GM19468 (cell line): ENCODE measurements around the gene RNFT2.

ENCODE experiments used
- ATAC-seq: cut with Tn5 transposase; IDR thresholded peaks from one replicate; pipeline ENCODE4 v1.9.1; 2021; ENCODE audit warnings: mild to moderate bottlenecking, moderate library complexity, moderate number of reproducible peaks; ENCODE audit not compliant: unreplicated experiment; ENCODE audit errors: extremely low read depth

Gene RNFT2

DNA sequence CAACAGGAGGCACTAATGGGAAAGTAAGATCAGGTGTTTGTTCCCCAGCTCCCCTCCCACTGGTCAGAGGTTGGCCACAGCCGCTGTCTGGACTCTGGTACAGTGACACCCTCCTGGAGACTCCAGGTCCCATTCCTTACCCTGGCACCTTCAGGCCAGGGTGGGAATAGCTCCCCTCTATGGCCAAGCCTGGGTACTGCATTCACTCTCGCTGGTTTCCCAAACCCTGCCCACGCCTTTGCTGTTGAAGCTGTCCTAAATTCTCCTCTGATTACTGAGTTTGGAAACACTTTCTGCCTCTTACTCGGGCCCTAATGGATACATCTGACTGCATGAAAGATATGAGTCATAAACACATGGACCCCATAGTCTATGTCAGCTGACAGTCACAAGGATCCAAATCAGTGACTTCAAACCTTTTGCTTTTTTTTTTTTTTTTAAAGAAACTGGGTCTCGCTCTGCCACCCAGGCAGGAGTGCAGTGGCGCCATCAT, 125.2 kb downstream of the RNFT2 start:
- ATAC-seq: no peak

DNA sequence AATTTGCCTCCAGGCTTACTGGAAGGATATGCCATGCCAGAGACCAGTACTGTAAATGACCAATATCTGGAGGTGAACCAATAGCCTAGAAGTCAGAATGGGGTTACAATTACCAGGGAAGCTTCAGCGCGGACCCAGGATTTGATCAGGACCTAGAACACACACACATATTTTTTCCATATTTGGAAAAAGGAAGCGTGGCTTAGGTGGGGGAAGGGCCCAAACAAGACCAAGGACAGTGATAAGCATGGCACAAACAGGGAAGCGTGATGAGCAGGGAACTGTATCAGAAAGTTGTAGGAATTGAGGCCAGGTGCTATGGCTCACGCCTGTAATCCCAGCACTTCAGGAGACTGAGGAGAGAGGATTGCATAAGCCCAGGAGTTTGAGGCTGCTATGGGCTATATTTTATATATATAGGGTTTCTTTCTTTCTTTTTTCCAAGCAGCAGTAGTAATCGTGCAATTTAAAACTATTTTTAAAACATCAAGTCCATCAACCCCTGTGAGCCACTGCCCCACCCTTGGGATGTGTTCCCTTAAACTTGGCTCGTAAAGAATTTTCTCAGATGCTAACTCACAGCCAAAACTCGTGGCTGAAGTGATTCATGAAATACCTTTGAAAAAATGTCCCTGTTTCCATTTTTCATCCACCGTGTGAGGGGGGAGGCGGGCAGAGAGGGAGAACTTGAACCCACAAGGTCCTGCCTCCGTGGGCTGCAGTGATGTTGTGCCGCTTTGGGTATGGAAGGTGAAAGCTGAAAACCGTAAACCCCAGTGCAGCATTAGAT, 126.5 kb downstream of the RNFT2 start:
- no peak for ATAC-seq

DNA sequence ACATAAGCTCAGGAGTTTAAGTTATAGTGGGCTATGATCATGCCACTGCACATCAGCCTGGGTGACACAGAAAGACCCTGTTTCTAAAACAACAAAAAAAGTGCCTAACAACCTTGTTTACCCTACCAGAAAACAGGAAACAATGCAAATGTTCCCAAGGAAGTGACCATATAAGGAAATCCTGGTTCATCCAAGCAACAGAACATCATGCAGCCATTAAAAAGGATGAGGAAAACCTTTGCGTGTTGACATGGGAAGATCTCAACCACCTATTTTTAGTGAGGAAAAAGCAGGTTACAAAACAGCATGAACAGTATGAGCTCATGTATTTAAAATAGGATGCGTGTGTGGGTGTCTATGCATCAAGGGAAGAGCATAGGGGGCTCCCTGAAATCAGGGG, 129.4 kb downstream of the RNFT2 start:
- no peak for ATAC-seq

DNA sequence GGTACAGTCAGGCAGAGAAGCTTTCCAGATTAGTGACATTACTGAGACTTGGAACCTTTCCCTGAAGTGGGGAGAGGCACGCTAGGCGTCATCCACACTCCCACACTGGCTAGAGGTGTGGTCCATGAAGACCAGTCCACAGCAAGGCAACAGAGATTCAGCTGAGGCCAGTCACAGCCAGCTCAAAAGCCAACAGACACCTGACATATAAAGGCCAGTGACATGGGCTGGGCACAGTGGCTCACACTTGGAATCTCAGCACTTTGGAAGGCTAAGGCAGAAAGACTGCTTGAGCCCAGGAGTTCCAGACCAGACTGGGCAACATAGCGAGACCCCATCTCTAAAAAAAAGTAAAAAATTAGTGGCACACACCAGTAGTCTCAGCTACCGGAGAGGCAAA, 132.2 kb downstream of the RNFT2 start:
- no peak for ATAC-seq

DNA sequence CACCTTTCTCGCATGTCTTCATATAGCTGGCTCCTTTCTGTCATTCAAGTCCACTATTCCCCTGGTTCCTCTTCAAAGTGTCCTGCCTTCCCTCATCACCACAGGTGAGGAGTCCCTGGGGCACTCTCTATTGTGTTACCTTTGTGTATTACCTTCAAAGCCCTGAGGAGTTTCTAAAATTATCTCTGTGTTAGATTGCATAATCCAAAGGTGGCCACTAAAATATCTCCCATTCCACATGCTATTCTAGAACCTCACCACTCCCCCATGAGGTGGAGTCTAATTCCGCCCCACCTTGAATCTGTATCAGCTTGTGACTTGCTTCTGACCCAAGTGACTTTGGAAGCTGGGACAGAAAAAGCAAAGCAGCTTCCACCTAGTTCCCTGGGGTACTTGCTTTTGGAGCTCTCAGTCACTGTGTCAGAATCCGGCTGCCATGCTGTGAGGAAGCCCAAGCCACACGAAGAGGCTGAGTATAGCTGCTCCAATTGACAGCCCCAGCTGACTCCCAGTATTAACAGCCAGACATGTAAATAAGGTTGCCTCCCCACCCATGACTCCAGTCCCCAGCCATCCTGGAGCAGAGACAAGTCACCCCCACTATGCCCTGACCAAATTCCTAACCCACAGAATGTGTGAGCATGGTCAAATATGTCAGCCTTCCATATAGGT, 136.3 kb downstream of the RNFT2 start:
- ATAC-seq: no peak

DNA sequence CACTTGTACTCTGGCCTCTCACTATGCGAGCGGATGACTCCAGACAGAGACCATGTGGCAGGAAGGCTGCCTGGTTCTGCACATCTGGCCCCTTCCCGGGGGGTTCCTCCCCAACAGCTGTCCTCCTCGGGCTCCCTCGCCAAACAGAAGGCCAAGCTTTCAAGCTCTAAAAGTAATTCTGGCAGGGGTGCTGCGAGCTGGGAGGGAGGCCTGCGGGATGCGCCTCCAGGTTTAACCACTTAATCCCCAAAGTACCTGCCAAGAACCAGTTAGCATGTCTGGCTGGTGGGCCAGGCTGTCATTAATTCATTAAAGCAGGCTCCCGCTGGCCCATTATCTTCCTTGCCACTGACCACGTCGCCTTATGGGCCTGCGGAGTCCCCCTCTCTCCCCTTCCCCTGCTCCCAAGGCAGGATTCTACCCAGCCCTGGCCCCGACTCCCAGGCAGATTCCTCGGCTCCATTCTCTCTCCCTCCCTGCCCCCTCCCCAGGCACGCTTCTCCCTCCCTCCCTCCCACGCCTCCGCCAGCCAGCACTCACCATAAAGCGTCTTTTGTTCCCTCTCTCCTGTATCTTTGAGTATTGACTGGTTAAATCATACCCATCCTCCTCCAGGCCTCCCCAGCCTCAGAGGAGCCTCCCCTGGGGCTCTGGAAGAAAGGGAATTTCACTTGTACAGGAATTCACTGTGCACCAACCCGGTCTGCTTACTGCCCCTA, 138.2 kb downstream of the RNFT2 start:
- ATAC-seq: no peak

DNA sequence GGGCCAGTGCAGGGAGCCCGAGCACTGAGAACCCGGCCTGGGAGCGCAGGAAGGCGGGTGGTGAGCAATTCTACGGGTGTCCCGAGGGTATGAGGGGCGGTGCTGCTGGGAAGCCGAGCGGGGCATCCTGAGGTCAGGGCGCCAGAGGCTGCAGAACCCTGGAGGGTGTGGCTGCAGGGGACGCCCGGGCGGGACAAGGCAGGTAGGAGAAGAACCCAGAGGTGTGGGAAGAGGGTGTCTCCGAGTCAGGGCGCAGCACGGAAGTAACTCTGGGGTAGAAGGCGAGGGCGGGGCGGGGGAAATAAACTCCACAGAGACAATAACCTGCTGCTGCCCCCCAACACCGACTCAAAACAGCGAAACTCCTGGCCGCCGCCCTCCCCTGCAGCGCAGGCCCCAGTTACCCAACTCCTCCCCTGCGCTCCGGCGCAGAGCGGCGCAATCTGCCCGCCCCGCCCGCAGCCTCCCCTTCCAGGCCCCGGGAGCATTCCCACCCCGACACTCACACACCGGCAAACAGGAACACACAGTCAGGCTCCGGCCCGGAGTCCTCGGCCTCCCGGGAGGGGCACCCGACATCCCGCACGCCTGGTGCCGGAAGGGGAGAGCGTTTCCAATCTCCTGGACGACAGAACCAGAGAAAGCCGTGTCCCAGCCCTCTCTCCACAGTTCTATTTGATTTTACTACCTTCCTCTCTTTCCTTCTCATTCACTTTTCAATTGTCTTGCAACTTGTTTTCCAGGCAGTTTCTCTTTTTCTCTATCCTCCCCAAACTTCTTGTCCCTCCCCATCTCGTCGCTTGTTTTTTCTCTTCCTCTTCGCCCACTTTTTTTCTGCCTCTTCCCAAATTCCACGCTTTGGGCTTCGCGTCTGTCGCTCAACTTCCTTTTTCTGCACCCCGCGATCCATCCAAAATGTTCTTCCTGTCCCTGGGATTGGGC, 140.7 kb downstream of the RNFT2 start:
- no peak for ATAC-seq

DNA sequence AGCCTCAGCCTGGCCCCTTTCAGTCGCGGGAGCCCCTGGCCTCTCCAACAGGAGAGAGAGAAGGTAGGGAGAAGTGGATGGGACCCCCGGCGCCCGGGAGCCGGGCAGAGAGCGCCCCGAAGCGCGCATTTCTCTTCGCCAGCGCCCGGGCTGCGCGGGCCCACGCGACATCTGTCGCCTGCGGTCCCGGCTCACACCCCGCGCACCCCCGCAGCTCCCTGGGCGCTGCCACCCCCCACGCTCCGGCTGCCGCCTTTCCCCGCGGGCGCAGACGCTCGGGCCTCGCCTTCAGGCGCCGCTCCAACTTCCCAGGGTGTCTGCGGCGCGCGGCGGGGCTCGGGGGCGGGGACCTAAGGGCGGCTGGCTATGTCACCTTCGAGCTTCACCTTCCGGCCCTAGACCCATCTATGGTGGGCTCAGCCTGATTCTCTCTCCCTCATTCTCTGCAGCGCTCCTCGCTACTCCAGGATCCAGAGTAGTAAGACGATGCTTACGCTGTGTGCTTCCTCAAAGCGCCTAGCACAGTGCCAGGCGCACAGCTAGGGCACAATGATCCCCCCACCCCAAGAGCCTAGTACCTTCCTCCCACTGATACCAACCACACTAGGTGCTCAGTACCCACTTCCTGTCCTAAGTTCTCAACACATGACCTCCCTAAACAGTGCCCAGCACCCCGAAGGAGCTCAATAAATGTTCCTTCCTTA, 141.5 kb downstream of the RNFT2 start:
- ATAC-seq: no peak

DNA sequence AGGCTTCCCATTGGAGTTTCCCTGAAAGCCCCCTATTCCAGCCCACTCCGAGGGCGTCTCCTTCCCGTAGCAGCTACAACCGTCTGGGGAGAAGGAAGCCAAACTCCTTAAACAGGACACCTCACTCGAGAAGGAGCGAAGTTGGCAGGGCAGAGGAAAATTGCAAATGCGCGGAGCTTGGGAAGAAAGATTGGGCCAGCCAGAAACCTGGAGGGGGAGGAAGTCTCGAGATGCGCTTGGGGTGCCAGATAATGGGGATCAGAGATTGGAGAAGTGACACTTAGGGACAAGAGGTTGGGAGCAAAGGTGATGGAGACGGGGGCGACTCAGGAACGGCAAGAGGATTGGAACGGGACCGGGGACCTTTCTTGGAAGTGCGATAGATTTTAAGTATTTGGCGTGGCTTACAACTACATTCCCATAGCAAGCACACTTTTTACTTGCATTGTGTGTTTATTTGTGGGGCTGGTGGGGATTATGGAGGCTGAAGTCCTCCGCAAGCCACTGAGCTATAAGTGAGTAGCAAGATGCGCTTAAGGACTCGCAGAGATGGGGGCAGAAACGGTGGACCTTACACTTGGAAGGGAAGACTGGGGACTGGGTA, 142.2 kb downstream of the RNFT2 start:
- no peak for ATAC-seq

DNA sequence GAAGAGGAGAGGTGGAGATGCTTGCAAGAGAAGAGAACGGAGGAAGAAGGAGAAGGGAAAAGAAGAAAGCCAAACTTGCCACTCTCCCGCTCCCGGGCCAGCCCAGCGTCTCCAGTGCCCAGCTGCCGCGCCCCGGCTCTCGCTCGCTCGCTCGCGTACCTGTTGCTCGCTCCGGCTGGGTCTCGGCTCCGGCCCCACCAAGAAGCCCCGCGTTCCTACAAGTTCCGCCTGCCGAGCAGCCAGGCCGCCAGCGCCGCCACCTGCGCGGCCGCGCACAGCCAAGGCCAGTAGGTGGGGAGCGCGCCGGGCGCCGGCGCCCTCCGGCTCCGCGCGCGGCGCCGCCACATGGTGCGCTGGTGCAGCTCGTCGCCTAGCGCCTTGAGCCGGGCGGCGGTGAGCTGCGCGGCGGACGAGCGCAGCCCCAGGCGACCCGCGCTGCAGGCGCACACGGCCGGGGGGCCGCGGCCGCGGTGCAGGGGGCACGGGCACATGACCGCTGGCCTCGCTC, 142.8 kb downstream of the RNFT2 start:
- ATAC-seq: no peak

DNA sequence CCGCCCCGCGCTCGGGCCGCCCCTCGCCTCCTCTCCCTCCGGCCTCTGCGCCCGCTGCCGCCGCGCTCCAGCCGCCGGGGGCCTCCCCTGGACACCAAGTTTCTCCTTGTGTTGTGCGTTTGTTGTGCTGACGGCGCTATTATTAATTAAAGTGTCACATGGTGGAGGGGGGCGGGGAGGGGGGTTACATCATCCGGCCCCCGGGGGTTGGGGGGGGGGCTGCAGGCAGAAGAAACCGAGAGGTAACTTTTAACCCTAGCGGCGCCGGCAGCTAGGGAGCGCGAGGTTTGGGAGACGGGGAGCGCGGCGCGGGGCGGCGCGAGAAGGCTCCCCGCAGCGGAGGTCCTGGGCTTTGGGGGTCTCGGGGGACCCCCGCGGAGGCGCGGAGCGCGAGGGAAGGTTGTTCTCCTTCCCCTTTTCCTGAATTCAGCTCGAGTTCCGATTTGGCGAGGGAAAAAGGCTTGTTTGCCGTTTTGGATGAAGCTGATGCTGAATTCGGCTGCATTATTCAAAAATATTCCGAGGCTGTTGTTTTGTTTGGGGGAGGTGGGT, 143.3 kb downstream of the RNFT2 start, which contains the start of gene HRK:
TSS of gene HRK (minus strand) at position 117 of the 552 bp plus-strand sequence. CDS start 134 bp downstream, outside the sequence.
- ATAC-seq: no peak

DNA sequence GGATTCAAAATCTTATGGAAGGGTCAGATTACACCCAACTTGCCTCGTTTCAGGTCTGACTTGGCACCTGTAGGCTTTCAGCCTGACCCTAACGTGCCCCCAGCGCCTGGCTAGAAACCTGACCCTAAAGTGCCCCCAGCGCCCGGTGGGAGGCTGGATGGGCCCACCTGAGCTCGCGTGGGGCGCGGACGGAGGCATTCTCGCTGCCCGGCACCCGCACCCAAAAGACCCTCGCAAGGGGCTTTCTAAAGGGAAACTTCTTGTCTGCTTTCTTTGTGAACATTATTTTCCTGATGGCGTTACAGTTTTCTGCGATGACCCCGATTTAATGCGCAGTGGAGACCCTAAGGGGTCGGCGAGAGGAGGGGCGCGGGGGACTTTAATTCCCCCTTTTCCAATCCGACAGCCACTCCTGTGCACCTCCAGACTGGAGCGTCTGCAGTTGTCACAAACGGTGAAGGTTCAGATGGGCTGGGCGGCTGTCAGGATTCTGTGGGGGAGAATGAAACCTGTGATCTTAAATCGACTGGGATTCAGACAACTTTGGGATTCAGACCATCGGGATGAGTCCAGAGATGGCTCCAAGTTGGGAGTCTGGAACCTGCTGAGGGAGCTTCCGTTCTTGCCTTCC, 143.9 kb downstream of the RNFT2 start:
- no peak for ATAC-seq

DNA sequence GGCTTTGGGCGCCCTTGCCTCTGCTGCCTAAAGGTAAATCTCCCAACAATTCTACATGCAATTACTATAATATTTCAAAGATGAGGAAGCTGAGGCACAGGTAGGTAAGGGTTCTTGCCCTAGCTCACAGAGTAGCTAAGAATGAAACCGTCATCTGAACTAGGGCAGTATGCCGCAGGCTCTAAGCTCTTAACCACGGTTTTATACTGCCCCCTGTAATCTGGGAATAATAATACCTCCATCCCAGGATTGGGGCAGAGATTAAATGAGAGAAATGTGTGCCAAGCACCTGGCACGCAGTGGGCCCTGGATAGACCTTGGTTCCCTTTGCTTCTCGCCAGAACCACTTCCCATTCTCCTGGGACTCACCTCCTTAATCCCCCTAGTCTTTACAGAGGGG, 144.6 kb downstream of the RNFT2 start:
- no peak for ATAC-seq

DNA sequence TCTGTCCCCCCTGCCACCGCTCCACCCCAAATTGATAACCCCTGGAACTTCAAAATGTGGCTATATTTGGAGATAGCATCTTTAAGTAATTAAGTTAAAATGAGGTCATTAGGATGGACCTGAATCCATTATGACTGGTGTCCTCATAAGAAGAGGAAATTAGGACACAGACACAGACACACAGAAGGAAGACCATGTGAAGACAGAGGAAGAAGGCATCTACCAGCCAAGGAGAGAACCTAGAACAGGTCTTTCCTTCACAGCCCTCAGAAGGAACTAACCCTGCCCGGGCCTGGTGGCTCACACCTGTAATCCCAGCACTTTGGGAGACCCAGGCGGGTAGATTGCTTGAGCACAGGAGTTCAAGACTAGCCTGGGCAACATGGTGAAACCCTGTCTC, 146.8 kb downstream of the RNFT2 start:
- ATAC-seq: no peak

DNA sequence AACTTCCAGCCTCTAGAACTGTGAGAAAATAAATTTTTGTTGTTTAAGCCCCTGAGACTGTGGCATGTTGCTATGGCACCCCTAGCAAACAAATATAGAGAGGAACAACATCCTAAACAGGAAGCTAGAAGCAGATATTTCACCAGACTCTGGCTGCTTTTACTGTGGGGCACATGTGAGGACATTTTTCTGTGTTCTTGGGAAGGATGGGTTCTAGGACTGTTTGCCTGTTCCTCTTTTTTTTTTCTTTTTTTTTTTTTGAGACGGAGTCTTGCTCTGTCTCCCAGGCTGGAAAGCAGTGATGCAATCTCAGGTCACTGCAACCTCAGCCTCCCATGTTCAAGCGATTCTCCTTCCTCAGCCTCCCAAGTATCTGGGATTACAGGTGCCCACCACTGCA, 147.4 kb downstream of the RNFT2 start:
- no peak for ATAC-seq

DNA sequence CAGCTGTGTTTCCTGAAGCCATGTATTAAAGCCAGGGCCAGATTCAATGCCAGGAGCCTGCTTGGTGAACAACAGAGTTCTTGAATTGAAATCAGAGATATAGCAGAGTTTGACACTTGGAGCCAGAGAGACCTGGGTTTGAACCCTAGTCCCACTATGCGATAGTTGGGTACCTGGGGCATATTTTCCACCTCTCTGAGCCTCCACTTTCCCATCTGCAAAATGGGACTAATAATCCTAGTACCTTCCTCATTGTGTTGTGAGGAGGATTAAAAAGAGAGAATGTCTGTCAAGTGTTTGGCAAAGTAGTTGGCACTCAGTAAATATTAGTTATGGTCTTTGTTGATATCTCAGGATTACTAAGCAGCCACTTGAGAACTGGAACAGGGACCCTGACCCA, 149.1 kb downstream of the RNFT2 start:
- no peak for ATAC-seq

DNA sequence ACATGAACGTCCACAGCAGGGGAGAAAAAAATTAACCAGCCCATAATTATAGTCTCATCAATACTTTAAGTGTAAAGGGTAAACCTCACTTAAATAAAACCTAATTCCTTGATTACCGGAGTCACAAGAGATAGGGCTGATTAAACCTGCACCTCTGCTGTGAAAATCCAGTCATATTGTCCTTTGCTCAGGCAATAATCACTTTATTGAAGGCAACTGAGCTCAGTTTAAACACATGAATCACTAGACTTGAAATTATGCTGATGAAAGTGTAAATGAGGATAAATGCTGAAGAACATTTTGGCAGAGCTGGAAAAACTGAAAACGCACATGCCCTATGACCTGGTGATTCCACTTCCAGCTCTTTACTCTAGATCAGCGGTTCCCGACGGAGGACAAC, 149.8 kb downstream of the RNFT2 start:
- no peak for ATAC-seq

DNA sequence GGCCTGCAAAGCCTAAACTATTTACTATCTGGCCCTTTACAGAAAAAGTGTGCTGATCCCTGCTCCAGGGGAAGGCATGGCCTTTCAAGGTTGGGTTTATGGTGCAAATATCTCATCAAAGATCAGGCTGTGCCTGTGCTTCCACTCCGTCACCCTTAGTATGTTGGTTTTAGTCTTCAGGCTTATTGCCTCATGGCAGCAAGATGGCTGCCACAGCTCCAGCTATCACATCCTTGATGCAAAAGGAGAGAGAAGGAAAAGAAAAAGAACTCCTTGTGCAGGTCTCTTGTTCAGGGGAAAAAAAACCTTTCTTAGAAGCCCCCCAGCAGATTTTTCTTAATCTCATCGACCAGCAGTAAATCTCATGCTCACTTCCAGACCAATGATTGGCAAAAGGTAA, 152.2 kb downstream of the RNFT2 start:
- no peak for ATAC-seq
